NB4 (cell line): ENCODE results near the gene MTNR1A.

Experiments
- CTCF ChIP-seq: IDR thresholded peaks from one replicate; pipeline ENCODE4 v1.5.1; 2012; ENCODE audit warnings: low read depth, low read length
- MAX ChIP-seq: IDR thresholded peaks from 2 replicates; pipeline ENCODE4 v1.6.1; 2011; ENCODE audit warnings: low read depth, low read length
- MYC ChIP-seq: IDR thresholded peaks from 2 replicates; pipeline ENCODE4 v1.6.1; 2011; ENCODE audit warnings: low read depth, low read length
- POLR2A ChIP-seq: IDR thresholded peaks from 2 replicates; pipeline ENCODE4 v1.6.1; 2011; ENCODE audit warnings: mild to moderate bottlenecking; ENCODE audit not compliant: insufficient read length; ENCODE audit errors: extremely low read depth

- no peak for TF ChIP-seq POLR2A
- no peak for TF ChIP-seq CTCF
- TF ChIP-seq MAX, result no peak
- no peak for TF ChIP-seq MYC
These were observed 37.7 kb upstream of the MTNR1A start for GRCh38 chr4:186592966-186593586.
